HG03095 (cell line): ENCODE results near the gene TRIM71.
"Not testable (repeated sequence)": the region's sequence is repeated elsewhere in the genome, so short reads cannot be mapped to it uniquely, and the experiment has no call there.

ENCODE experiments used
- ATAC-seq: cut with Tn5 transposase; IDR thresholded peaks from one replicate; pipeline ENCODE4 v1.9.1; 2021; ENCODE audit warnings: moderate library complexity; ENCODE audit not compliant: unreplicated experiment

The TRIM71 gene

DNA sequence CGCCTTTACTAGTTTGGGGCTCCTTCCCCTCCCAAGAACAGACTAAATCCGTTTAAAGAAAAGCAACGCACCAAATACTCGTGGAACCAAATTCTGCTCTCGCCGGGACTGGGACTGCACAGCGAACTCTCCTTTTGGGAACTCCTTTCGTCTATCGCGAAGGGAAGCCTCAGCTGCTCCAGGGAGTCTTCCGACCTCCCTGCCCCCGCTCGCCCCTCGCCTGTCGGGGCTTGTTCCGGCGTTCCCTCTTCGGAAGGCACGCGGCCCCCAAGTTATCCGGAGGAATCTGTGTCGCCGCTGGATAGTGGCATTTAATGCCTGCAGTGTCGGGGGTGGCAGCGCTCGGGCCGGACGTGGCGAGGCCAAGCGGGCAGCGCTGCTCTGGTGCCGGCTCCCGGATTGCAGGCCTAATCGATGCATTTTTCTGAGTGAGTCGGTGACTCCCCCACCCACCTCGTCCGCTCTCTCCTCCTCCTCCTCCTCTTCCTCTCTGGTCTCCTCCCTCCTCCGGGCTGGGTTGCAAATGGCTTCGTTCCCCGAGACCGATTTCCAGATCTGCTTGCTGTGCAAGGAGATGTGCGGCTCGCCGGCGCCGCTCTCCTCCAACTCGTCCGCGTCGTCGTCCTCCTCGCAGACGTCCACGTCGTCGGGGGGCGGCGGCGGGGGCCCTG lies at the start of gene TRIM71:
TSS of gene TRIM71 (plus strand) at position 440 of the 671 bp plus-strand sequence. CDS start at position 524, 84 bp downstream.
- ATAC-seq: no peak

DNA sequence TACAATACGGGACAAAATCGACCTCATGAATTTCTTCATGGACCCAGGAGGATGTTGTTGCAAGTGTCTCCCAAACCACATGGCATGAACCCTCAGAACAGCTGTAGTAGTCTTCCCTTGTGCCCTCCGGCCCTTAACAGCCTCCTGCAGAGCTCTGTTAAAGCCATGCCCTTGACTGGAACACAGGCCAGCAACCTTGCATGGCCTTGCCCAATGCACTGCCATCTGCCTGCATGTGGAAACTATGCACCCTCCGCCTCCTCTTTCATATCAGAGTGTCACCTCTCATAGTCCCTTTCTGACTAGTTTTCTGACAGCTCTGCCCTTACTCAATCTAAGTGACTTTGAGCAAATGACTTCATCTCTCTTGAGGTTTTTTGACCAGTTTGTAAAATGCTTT lies 39.4 kb upstream of the TRIM71 start:
- ATAC-seq: no peak

DNA sequence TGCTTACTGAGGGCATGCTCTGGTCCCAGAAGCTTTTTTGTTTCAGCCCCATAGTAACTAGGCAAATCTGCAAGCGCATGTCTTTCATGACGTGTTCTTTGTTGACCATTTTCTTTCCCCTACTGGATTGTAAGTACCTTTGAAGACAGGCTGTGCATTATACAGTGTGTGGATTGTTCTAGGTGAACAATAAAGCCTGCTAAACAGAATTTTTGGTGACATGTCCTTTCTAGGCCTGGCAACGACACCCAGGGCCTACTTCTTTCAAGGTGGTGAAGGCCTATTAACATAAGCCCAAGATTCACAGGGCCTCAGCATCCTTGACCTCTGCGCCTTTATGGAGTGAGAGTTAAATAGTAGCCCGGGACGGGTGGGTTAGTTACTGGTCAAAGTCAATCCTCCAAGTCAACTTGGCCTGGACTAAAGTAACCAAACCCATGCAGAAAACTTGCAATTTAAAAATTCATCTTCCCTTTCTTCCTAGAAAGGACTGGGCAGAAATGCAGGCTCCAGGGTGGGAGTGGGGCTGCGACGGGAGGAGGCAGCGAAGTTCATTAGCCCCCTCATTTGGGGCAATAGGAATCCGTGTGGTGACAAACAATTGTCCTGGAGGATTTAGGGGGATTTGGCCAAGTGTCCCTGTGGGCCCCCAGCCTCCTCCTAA lies 37.6 kb upstream of the TRIM71 start:
- ATAC-seq: no peak

DNA sequence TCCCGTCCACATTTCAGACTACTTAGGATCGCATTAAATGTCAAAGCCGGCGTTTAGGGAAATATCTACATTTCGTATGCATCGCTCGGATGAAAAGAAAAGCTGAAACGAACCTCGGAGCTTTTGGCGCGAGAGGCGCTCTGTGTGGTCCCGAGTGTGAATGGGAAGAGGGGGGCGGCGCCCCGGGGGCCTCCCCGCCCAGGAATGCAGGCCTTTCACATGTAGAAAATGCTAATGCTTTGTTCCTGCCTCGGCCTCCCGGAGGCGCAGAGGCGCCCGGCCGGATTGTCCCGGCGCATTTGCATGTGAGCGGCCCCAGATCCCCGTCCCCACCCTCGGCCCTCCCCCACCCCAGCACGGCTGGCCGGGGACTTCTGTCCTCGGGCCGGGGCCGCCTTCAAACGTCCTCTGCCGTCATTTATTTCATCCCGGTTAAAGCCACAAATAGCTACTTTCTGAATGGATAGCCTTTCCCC lies 37.0 kb upstream of the TRIM71 start:
- peak; percentile 41 for ATAC-seq

DNA sequence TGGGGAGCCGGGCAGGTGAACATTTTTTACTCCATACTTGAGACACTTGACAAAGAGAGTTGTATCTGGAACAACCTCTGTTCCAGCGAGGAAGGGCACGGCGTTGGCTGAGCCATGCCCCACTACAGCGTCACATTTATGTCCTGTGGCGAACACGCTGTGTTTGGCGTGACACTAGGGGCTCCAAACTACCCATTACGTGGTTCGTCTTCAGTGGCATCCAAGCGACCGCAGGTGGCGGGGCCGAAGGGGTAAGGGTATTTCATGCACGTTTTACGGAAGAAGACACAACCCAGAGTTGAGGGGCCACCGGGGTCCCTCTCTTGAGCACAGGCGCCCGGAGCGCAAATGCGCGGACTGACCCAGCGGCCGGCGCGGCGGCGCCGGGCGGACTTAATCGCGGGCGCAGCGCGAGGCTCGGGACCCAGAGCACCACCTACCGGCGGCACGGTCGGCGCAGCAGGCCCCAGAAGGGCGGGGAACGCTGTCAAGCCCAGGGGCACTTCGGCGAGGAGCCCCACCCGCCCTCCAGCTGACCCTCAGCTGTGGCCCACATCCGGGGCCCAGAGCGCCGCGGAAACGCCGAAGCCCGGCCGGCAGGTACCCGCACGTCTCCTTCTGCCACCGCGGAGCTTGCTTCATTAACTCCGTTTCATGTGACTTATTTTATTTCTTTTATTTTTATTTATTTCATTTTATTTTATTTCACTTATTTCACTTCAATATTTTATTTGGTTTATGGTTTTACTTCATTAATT lies 36.4 kb upstream of the TRIM71 start:
- ATAC-seq: peak; percentile 93

DNA sequence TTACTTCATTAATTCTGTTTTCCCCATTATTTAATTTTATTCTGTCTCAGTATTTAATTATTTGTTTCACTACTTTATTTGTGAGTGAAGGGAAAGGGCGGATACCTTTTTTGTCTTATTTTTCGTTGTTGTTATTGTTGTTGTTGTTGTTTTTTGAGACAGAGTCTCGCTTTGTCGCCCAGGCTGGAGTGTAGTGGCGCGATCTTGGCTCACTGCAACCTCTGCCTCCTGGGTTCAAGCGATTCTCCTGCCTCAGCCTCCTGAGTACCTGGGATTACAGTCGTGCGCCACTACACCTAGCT lies 35.9 kb upstream of the TRIM71 start:
- ATAC-seq: not testable (repeated sequence)

DNA sequence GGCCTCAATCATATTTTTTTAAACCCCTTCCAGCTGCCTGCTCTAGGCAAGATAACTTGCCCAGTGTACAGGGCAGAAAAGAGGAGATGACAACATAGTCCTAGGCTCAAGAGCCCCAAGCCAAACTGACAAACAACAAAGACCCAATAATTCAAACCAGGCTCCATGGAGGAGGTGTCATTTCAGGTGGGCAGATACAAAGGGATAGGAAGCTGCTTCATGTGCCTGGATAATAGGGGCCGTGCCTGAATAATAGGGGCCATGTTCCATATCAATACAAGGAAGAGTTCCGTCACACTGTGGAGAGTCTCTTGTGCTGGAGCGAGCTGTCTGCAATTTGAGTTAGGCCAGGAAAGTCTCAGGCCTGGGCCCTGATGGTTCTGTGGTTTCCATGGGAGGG lies 35.4 kb upstream of the TRIM71 start:
- no peak for ATAC-seq

DNA sequence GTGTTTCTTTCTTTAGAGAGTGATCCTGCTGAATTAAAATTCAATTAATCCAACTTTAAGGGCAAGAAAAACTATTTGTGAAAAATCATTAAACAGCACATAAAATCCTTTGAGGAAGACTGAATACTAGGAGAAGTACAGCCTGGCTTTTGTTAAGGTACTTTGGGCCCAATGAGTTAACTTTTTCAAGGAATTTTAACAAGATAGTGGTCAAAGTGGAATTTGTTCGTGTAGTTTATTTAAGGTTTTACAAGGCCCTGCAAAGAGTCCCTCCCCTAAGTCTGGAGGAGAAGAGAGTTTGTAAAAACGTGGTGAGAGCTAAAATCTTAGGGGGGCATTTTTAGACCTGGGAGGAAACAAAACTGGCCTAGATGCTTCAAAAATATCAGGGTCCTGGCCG lies 26.0 kb upstream of the TRIM71 start:
- no peak for ATAC-seq

DNA sequence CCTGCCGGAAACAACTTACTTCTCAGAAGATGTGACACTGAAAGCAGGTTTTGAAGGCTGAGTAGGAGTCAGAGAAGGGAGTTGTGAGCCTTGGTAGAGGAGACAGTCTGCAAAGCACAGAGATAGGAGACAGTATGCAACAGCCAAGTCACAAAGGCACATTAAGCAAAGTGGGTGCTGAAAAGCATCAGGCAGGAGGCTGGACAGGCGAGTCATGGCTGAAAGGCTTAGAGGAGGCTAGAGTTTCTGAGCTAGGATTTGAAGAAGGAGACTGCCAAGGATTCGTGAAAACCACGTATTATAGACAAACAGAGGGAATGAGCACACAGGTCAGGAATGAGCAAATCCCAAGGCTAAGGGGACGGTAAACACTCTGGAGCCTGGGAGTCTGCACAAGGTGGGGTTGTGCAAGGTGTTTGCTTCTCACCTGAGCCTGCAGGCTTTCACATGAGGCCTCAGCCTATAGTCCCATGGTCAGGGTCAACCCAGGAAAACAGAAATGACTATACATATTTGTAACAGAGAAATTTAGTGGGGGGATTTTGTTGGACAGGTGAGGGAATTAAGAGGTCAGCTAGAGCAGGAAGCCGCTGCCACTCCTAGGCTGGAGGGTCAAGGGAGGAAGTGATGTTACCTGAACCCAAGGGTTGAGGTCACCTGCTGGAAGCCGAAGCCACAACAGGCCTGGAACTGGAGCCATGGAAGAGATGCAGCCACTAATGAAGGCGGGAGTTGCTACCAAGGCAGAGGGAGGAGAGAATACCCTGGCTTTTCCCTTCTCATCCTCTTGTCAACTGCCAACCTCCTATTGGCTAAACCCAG lies 23.1 kb upstream of the TRIM71 start:
- ATAC-seq: no peak

DNA sequence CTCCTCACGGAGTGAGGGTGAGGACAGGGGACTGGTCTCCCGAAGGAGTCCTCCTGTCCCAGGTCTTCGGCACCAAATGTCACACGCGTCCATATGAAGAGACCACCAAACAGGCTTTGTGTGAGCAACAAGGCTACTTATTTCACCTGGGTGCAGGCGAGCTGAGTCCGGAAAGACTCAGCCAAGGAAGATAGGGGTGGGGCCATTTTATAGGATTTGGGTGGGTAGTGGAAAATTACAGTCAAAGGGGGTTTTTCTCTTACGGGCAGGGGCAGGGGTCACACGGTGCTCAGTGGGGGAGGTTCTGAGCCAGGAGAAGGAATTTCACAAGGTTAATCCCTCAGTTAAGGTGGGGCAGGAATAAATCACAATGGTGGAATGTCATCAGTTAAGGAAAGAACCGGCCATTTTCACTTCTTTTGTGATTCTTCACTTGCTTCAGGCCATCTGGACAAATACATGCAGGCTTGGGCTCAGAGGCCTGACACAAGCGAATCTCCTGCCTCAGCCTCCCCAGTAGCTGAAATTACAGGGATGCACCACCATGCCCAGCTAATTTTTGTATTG lies 21.3 kb upstream of the TRIM71 start:
- ATAC-seq: not testable (repeated sequence)

DNA sequence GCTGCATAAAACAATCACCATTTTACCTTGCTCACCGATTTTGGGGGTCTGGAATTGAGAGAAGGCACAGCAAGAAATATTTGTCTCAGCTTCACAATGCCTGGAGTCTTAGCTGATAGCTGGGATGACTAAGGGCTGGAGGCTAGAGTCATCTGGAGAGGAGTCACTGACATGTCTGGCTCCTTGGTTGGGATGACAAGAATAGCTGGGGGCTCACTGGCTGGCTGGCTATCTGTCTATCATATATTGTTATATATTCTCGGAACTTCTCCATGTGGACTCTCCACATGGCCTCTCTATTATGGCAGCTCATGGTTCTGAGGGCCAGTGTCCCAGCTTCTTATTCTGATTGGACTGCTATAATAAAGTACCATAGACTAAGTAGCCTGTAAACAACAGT lies 20.0 kb upstream of the TRIM71 start:
- no peak for ATAC-seq

DNA sequence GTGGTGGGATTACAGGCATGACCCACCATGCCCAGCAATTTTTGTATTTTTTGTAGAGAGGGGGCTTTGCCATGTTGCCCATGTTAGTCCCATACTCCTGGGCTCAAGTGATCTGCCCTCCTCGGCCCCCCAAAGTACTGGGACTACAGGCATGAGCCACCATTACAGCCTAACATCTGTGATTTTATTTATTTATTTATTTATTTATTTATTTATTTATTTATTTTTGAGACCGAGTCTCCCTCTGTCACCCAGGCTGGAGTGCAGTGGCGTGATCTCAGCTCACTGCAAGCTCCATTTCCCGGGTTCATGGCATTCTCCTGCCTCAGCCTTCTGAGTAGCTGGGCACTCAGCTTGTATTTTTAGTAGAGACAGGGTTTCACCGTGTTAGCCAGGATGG lies 16.4 kb upstream of the TRIM71 start:
- not testable (repeated sequence) for ATAC-seq

DNA sequence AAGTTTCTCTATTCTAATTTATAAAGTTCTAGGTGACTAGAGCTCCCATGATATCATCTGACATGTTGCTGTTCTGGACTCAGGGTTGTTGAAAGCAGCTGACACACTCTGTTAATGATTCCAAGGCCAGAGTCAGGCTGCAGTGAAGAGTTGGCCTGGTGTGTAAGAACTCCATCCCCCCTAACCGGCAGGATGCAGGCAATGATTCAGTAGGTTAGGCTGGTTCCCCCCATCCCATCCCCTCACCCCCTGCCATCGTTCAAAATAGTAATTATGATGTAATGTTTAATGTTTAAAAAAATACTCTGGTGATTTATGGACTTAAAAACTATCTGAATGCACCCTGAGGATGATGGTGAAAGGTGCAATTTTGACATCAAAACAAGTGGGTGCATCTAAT lies 4.6 kb upstream of the TRIM71 start:
- ATAC-seq: no peak

DNA sequence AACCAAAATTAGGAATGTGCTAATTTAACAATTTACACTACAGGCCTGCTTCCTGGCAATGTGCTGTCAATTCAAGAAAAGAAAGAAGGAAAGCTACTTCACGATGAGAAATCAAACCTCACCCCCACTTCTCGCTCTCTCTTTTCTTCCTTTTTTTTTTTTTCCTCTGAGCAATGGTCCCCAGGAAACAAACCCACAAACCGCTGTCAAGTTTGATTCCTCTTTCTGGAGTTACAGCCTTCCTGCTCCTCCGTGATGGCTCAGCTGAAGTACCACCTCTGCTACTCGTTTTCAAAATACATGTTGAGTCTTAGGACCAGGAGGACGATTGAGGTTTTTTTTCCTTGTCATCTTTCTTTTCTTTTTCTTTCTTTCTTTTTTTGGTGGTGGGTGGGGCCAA lies 3.4 kb upstream of the TRIM71 start:
- ATAC-seq: no peak

DNA sequence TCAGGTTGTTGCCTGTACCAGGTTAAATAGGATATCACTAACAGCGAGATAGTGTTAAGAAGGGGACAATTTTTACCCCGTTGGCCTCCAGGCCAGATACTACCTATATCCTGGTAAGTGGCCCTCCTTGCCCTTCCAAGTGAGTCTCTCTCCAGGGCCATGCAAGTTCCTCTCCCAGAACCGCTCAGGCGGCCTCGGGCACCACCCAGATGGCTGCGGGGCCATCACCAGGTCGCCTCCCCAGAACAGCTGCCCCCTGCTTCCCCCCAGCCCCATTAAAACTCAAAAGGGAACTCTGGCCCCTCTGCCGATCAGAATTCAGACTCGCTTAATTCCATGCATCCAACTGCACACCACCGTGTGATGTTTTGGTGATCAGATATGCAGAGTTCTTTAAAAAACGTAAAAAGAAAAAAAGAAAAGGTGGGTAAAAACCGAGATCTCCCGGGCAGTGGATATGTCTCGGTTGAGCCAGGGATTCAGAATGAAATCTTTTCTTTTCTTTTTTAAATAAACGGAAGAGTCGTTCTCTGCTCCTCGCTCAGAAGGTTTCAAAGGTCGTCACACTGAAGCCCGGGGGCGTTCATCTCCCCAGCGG lies 1.9 kb upstream of the TRIM71 start:
- ATAC-seq: no peak

DNA sequence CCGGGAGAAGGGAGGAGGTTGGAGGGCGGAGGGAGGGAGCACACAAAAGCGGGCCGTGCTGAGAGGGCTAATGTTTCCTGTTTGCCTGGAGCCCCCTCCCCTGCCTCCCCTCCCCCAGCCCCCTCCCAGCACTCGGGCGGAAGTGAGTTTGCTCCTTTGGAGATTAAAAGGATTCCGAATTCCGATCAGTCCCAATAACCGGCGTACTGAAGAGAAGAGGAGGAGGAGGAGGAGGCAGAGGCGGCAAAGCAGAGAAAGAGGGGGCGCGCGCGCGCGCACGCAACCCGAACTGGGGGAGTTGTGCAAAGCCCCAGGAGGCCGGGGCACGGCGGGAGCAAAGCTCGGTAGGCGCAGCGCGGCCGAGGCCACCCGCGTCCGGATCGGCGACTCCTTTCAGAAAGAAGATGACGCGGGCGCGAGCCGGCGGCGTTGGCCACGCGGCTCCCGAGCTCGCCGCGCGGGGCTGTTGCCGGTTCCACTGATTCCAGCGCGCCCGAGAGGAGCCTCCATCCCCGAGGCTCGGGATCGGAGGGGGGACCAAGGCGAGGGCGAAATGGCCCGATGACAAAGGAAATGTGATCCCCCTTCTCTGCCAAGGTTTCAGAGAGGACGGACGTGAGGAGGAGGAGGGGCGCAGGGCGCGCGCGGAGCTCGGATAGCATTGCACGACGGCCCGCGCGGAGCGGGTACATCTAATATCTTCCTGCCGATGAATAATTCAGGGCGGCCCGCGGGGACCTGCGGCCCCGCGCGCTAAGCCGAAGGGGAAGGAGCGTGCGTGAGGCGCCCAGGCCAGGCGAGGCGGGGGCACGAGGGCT lies 1.1 kb upstream of the TRIM71 start:
- no peak for ATAC-seq

DNA sequence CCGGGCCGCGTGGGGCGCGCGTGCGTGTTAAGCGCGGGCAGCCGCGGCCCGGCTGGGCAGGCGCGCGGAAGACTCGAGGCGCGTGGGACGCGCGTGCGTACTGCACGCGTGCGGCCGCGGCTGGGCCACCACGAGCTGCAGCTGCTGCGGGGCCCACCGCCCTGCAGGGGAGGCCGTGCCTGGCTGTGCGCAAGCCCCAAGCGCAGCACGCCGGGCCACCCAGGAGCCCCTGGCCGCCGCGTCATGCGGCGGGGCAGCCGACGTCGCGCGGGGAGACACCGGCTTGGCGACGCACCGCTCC lies 590 bp upstream of the TRIM71 start:
- ATAC-seq: no peak

DNA sequence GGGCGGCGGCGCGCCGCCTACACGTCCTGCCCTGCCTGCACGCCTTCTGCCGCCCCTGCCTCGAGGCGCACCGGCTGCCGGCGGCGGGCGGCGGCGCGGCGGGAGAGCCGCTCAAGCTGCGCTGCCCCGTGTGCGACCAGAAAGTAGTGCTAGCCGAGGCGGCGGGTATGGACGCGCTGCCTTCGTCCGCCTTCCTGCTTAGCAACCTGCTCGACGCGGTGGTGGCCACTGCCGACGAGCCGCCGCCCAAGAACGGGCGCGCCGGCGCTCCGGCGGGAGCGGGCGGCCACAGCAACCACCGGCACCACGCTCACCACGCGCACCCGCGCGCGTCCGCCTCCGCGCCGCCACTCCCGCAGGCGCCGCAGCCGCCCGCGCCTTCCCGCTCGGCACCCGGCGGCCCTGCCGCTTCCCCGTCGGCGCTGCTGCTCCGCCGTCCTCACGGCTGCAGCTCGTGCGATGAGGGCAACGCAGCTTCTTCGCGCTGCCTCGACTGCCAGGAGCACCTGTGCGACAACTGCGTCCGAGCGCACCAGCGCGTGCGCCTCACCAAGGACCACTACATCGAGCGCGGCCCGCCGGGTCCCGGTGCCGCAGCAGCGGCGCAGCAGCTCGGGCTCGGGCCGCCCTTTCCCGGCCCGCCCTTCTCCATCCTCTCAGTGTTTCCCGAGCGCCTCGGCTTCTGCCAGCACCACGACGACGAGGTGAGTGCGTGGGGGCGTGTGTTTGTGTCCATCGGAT lies 602 bp downstream of the TRIM71 start:
- no peak for ATAC-seq

DNA sequence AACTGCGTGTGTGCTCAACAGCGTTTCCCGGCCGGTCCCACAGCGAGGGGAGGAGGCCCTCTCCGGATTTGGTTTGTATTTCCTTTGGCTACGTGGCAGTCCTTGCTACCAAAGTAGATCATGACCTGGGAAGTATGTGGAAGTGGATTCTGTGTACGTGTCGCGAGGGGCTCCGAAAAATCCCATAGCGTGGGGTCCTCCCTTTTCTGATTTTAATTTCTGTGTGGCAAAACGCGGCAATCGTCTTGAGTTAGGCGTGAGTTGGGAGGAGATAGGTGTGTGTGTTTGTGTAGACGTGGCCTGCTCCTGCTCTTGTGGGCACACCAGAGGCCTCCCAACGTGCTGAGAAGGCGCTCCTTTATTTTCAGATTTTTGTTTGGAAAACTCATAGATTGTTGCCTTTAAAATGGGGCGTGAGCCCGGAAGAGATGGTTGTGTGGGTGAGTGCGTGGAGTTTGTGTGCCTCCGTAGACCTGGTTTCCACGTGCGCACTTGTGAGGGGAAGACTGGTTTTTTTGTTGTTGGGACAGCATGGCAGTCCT lies 1.2 kb downstream of the TRIM71 start:
- no peak for ATAC-seq
